CD4-positive, alpha-beta memory T cell (primary cell): ENCODE results near the gene CDC14C. TPM values are rescaled to one million over a fixed set of nuclear protein-coding genes. Genes with fewer than 3 reads are reported as not detected.

Source experiments
- CTCF ChIA-PET: fragments of 350-600 bp; sonication (Branson Sonifier 250); formaldehyde crosslinking; loops from one replicate; lab custom pipeline; 2021; ENCODE audit warnings: inconsistent platforms; ENCODE audit not compliant: partially characterized antibody; lab: Charles Lee
- POLR2A ChIA-PET: fragments of 350-600 bp; sonication (Branson Sonifier 250); formaldehyde crosslinking; loops from one replicate; lab custom pipeline; 2021; ENCODE audit not compliant: partially characterized antibody; lab: Charles Lee
- DNase-seq, 5 donors: peaks; one replicate each; pipeline versions ENCODE4 v3.0.0 to v3.0.0-alpha.2; 2020 to 2022; ENCODE audit warnings: mixed read lengths in 1 of 5
- H3K27ac ChIP-seq: one replicate; pipeline ENCODE4 v1.7.0; 2013; ENCODE audit warnings: low read depth, low read length
- H3K27me3 ChIP-seq: 2 replicates; pipeline ENCODE4 v1.7.0; 2013; ENCODE audit warnings: mild to moderate bottlenecking, low read length, moderate library complexity; ENCODE audit not compliant: insufficient read depth
- H3K36me3 ChIP-seq: 2 replicates; pipeline ENCODE4 v1.7.0; 2013; ENCODE audit warnings: mild to moderate bottlenecking, low read length, moderate library complexity; ENCODE audit not compliant: insufficient read depth
- H3K4me1 ChIP-seq: 2 replicates; pipeline ENCODE4 v1.7.0; 2013; ENCODE audit warnings: mild to moderate bottlenecking, low read length, moderate library complexity; ENCODE audit not compliant: insufficient read depth
- H3K4me3 ChIP-seq, 2 donors: one replicate each; pipeline ENCODE4 v1.7.0; 2013; ENCODE audit warnings: low read length in 2 of 2, mild to moderate bottlenecking in 1 of 2
- H3K9me3 ChIP-seq, 2 donors: one replicate each; pipeline ENCODE4 v1.7.0; 2013; ENCODE audit warnings: low read length in 2 of 2, control low read depth in 1 of 2; ENCODE audit not compliant: control insufficient read depth in 1 of 2
- H3K27ac Mint-ChIP-seq, 7 donors: one replicate each; pipeline ENCODE4 v1.8.0; 2020 to 2021; ENCODE audit warnings: mixed read lengths in 7 of 7, mild to moderate bottlenecking in 6 of 7, inconsistent platforms in 3 of 7, moderate library complexity in 3 of 7
- H3K27me3 Mint-ChIP-seq, 2 donors: one replicate each; pipeline ENCODE4 v1.8.0; 2020 to 2021; ENCODE audit warnings: mixed read lengths in 2 of 2
- H3K36me3 Mint-ChIP-seq, 2 donors: one replicate each; pipeline ENCODE4 v1.8.0; 2020 to 2021; ENCODE audit warnings: mixed read lengths in 2 of 2, inconsistent platforms in 1 of 2, mild to moderate bottlenecking in 1 of 2
- H3K4me1 Mint-ChIP-seq, 4 donors: one replicate each; pipeline ENCODE4 v1.8.0; 2020 to 2021; ENCODE audit warnings: mixed read lengths in 4 of 4, mild to moderate bottlenecking in 1 of 4
- H3K4me3 Mint-ChIP-seq, 8 donors: one replicate each; pipeline ENCODE4 v1.8.0; 2020 to 2021; ENCODE audit warnings: mixed read lengths in 8 of 8, mild to moderate bottlenecking in 7 of 8, moderate library complexity in 6 of 8, inconsistent platforms in 3 of 8
- H3K9me3 Mint-ChIP-seq, 8 donors: one replicate each; pipeline ENCODE4 v1.8.0; 2020 to 2021; ENCODE audit warnings: mixed read lengths in 8 of 8, mild to moderate bottlenecking in 5 of 8, inconsistent platforms in 3 of 8, moderate library complexity in 1 of 8
- intact Hi-C: fragments of 100-400 bp; cut with micrococcal nuclease; formaldehyde crosslinking; loops from one replicate; pipeline ENCODE4 v1.15.1; 2023
- polyA plus RNA-seq, 2 donors: library from polyadenylated mRNA; unstranded; fragments of 300-500 nt; fragmentation: Illumina TruSeq; gene quantifications; one replicate each; pipeline ENCODE4 v1.2.3, GENCODE V29; 2021
- total RNA-seq, 2 experiments: library from RNA; stranded (reverse); gene quantifications; one replicate each; pipeline ENCODE4 v1.2.3, GENCODE V29; 2021

Gene CDC14C
- total and polyA plus RNA-seq, 4 experiments from 2014 or later, result not detected

- POLR2A ChIA-PET, result no interaction called here
- H3K9me3 Mint-ChIP-seq, result peaks cover 0 to 16% (median 5%) of the 10 kb centered on the region in 8 donors
- H3K4me3 Mint-ChIP-seq, result no peak overlapping the region
- no peak overlapping the region for H3K27ac Mint-ChIP-seq
- Histone ChIP-seq H3K9me3 (no peaks in the 10 kb centered on the region), H3K4me3 (no peak overlapping the region), H3K36me3 (no peaks in the 10 kb centered on the region), H3K4me1 (no peaks in the 10 kb centered on the region), H3K27me3 (no peaks in the 10 kb centered on the region), H3K27ac (no peak overlapping the region)
- CTCF ChIA-PET, result no interaction called here
- intact Hi-C loops, result no loop called here
- no peaks in the 10 kb centered on the region for H3K36me3 Mint-ChIP-seq
- no peaks in the 10 kb centered on the region for H3K27me3 Mint-ChIP-seq
- H3K4me1 Mint-ChIP-seq, result no peaks in the 10 kb centered on the region
- no peak for DNase-seq
Observed at GRCh38 chr7:48976253-48976652, 51.9 kb downstream of the CDC14C start.

DNA sequence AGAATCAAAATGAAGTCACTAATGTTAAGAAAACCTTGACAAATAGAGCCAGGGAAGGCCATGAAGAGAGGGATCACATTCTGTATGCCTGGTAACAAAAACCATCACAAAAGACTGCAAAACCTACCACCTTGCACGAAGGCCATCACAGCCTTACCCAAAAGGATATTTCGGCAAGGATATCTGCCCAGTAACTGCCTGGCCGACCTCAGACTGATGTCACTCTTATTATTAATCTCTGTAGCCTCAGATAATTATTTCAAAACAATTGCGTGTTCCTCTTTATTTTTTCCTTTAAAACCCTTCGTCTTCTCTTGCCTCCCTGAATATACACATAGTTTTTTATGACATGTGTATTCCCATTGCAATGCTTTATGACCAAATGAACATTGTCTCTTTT, 52.5 kb downstream of the CDC14C start:
- Histone ChIP-seq H3K36me3 (no peaks in the 10 kb centered on the region), H3K9me3 (no peaks in the 10 kb centered on the region), H3K27ac (no peak overlapping the region), H3K27me3 (no peaks in the 10 kb centered on the region), H3K4me3 (no peak overlapping the region), H3K4me1 (no peaks in the 10 kb centered on the region)
- H3K27me3 Mint-ChIP-seq, result no peaks in the 10 kb centered on the region
- H3K27ac Mint-ChIP-seq, result no peak overlapping the region
- H3K36me3 Mint-ChIP-seq, result no peaks in the 10 kb centered on the region
- intact Hi-C loops, result no loop called here
- POLR2A ChIA-PET, result no interaction called here
- peaks cover 0 to 21% (median 8%) of the 10 kb centered on the region in 8 donors for H3K9me3 Mint-ChIP-seq
- H3K4me1 Mint-ChIP-seq, result no peaks in the 10 kb centered on the region
- DNase-seq, result no peak
- H3K4me3 Mint-ChIP-seq, result no peak overlapping the region
- CTCF ChIA-PET, result no interaction called here
